Neural progenitor cell (in vitro differentiated cells): ENCODE results near the gene DUS1L. TPM values are rescaled to one million over a fixed set of nuclear protein-coding genes. Genes with fewer than 3 reads are reported as not detected.
"Not testable (repeated sequence)": the region's sequence is repeated elsewhere in the genome, so short reads cannot be mapped to it uniquely, and the experiment has no call there.

Experiments used
- DNase-seq: peaks from one replicate; pipeline ENCODE4 v3.0.0-alpha.2; 2016; ENCODE audit warnings: low spot score
- H2AFZ ChIP-seq: fragments of 200-600 bp; sonication (generic); replicated peaks from 2 replicates; pipeline ENCODE4 v1.6.1; 2016; ENCODE audit warnings: antibody characterized with exemption
- H3F3A ChIP-seq: fragments of 200-600 bp; sonication (generic); 2 replicates; pipeline ENCODE4 v1.6.1; 2016; ENCODE audit warnings: antibody characterized with exemption, low read depth
- H3K27ac ChIP-seq: fragments of 200-600 bp; sonication (generic); 2 replicates; pipeline ENCODE4 v1.5.1; 2016; ENCODE audit warnings: mild to moderate bottlenecking
- H3K27me3 ChIP-seq: fragments of 200-600 bp; sonication (generic); 2 replicates; pipeline ENCODE4 v1.6.1; 2016; ENCODE audit warnings: mild to moderate bottlenecking, moderate library complexity
- H3K36me3 ChIP-seq: fragments of 200-600 bp; sonication (generic); 2 replicates; pipeline ENCODE4 v1.5.1; 2016
- H3K4me1 ChIP-seq: fragments of 200-600 bp; sonication (generic); 2 replicates; pipeline ENCODE4 v1.6.1; 2016; ENCODE audit warnings: mixed run types
- H3K4me2 ChIP-seq: fragments of 200-600 bp; sonication (generic); 2 replicates; pipeline ENCODE4 v1.6.1; 2016
- H3K4me3 ChIP-seq: fragments of 200-600 bp; sonication (generic); 2 replicates; pipeline ENCODE4 v1.5.1; 2016
- H3K79me2 ChIP-seq: fragments of 200-600 bp; sonication (generic); 2 replicates; pipeline ENCODE4 v1.6.1; 2016; ENCODE audit warnings: low read depth
- H3K9ac ChIP-seq: fragments of 200-600 bp; sonication (generic); 2 replicates; pipeline ENCODE4 v1.6.1; 2016
- H3K9me3 ChIP-seq: fragments of 200-600 bp; sonication (generic); 2 replicates; pipeline ENCODE4 v1.5.1; 2016; ENCODE audit warnings: low read depth
- H4K20me1 ChIP-seq: fragments of 200-600 bp; sonication (generic); 2 replicates; pipeline ENCODE4 v1.6.1; 2016; ENCODE audit warnings: low read depth
- H3K27ac Mint-ChIP-seq: 3 replicates; pipeline ENCODE4 v1.8.0; 2021; ENCODE audit warnings: mixed read lengths
- H3K27me3 Mint-ChIP-seq: 2 replicates; pipeline ENCODE4 v1.8.0; 2022; ENCODE audit warnings: low read depth, mild to moderate bottlenecking, inconsistent platforms, moderate library complexity, mixed read lengths; ENCODE audit not compliant: insufficient read depth
- H3K36me3 Mint-ChIP-seq: 3 replicates; pipeline ENCODE4 v1.8.0; 2021; ENCODE audit warnings: mixed read lengths
- H3K4me1 Mint-ChIP-seq: 3 replicates; pipeline ENCODE4 v1.8.0; 2021; ENCODE audit warnings: mixed read lengths
- H3K4me3 Mint-ChIP-seq: 3 replicates; pipeline ENCODE4 v1.8.0; 2021; ENCODE audit warnings: mild to moderate bottlenecking, moderate library complexity, mixed read lengths
- H3K9me3 Mint-ChIP-seq: 3 replicates; pipeline ENCODE4 v1.8.0; 2020; ENCODE audit warnings: mixed read lengths
- EZH2 ChIP-seq: fragments of 200-600 bp; sonication (generic); IDR thresholded peaks from 2 replicates; pipeline ENCODE4 v1.6.1; 2017; ENCODE audit warnings: antibody characterized with exemption, mild to moderate bottlenecking, moderate library complexity
- EZH2phosphoT487 ChIP-seq: fragments of 200-600 bp; sonication (generic); IDR thresholded peaks from 2 replicates; pipeline ENCODE4 v1.6.1; 2017; ENCODE audit warnings: antibody characterized with exemption
- total RNA-seq: library from RNA; depleted of rRNA; stranded (reverse); fragments of >200 nt; gene quantifications from 2 replicates; pipeline ENCODE4 v1.2.3, GENCODE V29; 2015; ENCODE audit warnings: low replicate concordance
- TF ChIP-seq, protein P1 (sequence below): fragments of 200-600 bp; sonication (generic); IDR thresholded peaks from 2 replicates; pipeline ENCODE4 v1.5.1; 2017; ENCODE audit warnings: antibody characterized with exemption, mild to moderate bottlenecking

DUS1L gene
- total RNA-seq, 1 donor from 2014 or later = 54.5 TPM

DNA sequence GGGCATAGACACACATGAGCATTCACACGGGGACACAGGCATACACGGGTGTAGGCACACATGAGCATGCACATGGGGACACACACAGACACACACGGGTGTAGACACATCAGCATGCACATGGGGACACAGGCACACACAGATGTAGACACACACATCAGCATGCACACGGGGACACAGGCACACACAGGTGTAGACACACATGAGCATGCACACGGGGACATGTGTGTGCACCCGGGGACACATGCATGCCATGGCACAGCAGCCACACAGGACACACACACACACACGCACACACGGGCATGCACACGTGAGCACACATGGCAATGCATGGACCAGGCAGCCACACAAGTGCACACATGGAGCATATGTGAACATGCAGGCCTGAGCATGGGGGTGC, 23.0 kb downstream of the DUS1L start:
- no peaks in the 10 kb centered on the region for H3K27me3 ChIP-seq
- H3K4me2 ChIP-seq = no peak overlapping the region
- H3K27me3 Mint-ChIP-seq = peaks cover 12% of the 10 kb centered on the region
- no peaks in the 10 kb centered on the region for H4K20me1 ChIP-seq
- H3K27ac Mint-ChIP-seq = peak overlapping the region; percentile 21
- no peak overlapping the region for H3K27ac ChIP-seq
- H3K4me3 ChIP-seq = no peak overlapping the region
- TF ChIP-seq, protein P1, sequence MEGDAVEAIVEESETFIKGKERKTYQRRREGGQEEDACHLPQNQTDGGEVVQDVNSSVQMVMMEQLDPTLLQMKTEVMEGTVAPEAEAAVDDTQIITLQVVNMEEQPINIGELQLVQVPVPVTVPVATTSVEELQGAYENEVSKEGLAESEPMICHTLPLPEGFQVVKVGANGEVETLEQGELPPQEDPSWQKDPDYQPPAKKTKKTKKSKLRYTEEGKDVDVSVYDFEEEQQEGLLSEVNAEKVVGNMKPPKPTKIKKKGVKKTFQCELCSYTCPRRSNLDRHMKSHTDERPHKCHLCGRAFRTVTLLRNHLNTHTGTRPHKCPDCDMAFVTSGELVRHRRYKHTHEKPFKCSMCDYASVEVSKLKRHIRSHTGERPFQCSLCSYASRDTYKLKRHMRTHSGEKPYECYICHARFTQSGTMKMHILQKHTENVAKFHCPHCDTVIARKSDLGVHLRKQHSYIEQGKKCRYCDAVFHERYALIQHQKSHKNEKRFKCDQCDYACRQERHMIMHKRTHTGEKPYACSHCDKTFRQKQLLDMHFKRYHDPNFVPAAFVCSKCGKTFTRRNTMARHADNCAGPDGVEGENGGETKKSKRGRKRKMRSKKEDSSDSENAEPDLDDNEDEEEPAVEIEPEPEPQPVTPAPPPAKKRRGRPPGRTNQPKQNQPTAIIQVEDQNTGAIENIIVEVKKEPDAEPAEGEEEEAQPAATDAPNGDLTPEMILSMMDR = no peak
- no peak for TF ChIP-seq EZH2phosphoT487
- no peak for TF ChIP-seq EZH2
- no peak for DNase-seq
- peaks cover 5% of the 10 kb centered on the region for H3K36me3 Mint-ChIP-seq
- H3K9me3 Mint-ChIP-seq = peaks cover 9% of the 10 kb centered on the region
- H3F3A ChIP-seq = peaks cover 8% of the 10 kb centered on the region
- H3K36me3 ChIP-seq = no peaks in the 10 kb centered on the region
- no peak overlapping the region for H2AFZ ChIP-seq
- H3K79me2 ChIP-seq = no peaks in the 10 kb centered on the region
- H3K9ac ChIP-seq = no peak overlapping the region
- no peaks in the 10 kb centered on the region for H3K9me3 ChIP-seq
- H3K4me1 Mint-ChIP-seq = peaks cover 27% of the 10 kb centered on the region
- H3K4me3 Mint-ChIP-seq = peak overlapping the region; percentile 33
- H3K4me1 ChIP-seq = no peaks in the 10 kb centered on the region

DNA sequence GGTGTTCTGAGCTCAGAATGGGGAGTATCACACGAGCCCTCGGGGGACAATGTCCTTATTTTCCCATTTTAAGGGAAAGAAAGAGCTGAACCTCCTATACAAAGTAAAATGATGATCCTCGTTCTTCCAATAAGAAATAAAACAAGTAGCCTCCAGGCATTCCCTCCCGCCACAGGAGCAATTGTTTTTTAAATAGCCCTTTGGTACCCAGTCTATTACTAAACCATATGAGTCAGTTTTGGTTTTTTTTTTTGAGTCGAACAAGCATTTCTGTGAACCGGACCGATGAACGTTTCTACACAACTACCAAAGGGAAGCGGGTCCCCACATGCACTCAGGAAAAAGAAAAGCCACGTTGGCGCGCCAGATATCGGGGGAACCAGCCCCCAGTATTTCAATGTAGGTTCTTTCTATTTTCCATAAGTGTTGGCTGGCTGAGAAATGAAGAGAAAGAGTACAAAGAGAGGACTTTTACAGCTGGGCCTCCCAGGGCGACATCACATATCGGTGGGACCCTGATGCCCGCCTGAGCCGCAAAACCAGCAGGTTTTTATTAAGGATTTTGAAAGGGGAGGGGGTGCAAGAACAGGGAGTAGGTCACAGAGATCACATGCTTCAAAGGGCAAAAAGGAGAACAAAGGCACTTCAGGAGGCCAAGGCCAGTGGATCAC, 24.3 kb downstream of the DUS1L start:
- no peak overlapping the region for H3K4me3 Mint-ChIP-seq
- H3K4me1 Mint-ChIP-seq = peaks cover 26% of the 10 kb centered on the region
- H3K27me3 Mint-ChIP-seq = peaks cover 12% of the 10 kb centered on the region
- Histone ChIP-seq H3K9me3 (no peaks in the 10 kb centered on the region), H3K4me1 (peaks cover 5% of the 10 kb centered on the region), H3K27ac (no peak overlapping the region), H4K20me1 (peaks cover 5% of the 10 kb centered on the region), H3K79me2 (no peaks in the 10 kb centered on the region), H2AFZ (no peak overlapping the region), H3K4me3 (no peak overlapping the region), H3K36me3 (no peaks in the 10 kb centered on the region), H3K27me3 (no peaks in the 10 kb centered on the region), H3K4me2 (no peak overlapping the region), H3K9ac (no peak overlapping the region), H3F3A (peaks cover 18% of the 10 kb centered on the region)
- H3K9me3 Mint-ChIP-seq = peaks cover 9% of the 10 kb centered on the region
- TF ChIP-seq EZH2phosphoT487 (no peak), EZH2 (no peak)
- TF ChIP-seq, protein P1 = no peak
- H3K36me3 Mint-ChIP-seq = no peaks in the 10 kb centered on the region
- DNase-seq = no peak
- no peak overlapping the region for H3K27ac Mint-ChIP-seq

DNA sequence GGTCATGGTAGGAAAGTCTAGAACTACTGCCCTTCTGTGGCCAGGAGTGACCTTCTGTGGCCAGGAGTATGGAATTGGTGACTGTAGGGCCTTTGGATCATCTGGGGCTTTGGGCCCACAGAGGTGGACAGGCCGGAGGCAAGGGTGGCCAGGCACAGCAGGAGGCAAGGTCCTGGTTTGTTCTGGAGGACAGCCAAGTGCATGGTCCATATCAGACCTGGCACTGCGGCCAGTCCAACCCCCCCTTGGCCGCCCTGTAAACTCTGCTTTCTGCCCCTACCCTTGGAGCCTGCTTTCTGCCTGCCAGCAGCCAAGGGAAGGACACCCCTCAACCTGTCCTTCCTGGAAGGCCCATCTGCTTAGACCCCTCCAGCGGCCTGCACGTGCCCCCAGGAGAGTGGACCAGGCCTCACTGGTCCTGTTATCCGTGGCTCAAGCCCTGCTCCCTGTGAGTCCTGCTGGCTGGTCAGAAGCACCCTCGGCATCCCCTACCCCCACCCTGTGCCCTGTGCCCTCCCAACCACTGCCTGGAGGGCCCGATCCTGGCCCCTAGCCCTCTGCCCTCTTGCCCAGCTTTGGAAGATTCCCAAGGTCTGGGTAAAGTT, 25.8 kb downstream of the DUS1L start:
- peak overlapping the region; percentile 61 for H3K27ac Mint-ChIP-seq
- Histone ChIP-seq H3K4me1 (peaks cover 7% of the 10 kb centered on the region), H3K27me3 (no peaks in the 10 kb centered on the region), H3K9ac (no peak overlapping the region), H4K20me1 (peaks cover 5% of the 10 kb centered on the region), H2AFZ (no peak overlapping the region), H3K36me3 (no peaks in the 10 kb centered on the region), H3K79me2 (no peaks in the 10 kb centered on the region), H3K27ac (no peak overlapping the region), H3F3A (peaks cover 22% of the 10 kb centered on the region), H3K9me3 (no peaks in the 10 kb centered on the region), H3K4me2 (no peak overlapping the region), H3K4me3 (no peak overlapping the region)
- peaks cover 12% of the 10 kb centered on the region for H3K27me3 Mint-ChIP-seq
- peaks cover 9% of the 10 kb centered on the region for H3K36me3 Mint-ChIP-seq
- no peak for DNase-seq
- no peak overlapping the region for H3K4me3 Mint-ChIP-seq
- no peak for TF ChIP-seq EZH2
- TF ChIP-seq, protein P1 = no peak
- TF ChIP-seq EZH2phosphoT487 = no peak
- peaks cover 9% of the 10 kb centered on the region for H3K9me3 Mint-ChIP-seq
- H3K4me1 Mint-ChIP-seq = peaks cover 29% of the 10 kb centered on the region

DNA sequence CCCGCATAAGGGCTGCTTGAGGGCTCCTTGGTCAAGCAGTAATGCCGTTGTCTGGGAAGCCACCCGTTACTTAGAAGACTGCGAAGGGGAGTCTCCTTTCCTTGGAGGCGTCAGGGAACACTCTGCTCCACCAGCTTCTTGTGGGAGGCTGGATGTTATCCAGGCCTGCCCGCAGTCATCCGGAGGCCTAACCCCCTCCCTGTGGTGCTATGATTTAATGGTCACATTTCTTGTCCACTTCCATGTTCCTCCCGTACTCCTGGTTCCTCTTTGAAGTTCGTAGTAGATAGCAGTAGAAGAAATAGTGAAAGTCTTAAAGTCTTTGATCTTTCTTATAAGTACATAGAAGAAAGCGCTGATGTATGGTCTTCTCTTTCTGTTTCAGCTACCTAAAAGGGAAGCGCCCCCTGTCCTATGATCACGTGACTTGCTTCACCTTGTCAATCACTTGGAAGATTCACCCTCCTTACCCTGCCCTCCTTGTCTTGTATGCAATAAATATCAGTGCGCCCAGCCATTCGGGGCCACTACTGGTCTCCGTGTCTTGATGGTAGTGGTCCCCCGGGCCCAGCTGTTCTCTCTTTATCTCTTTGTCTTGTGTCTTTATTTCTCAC, 26.7 kb downstream of the DUS1L start:
- H3K36me3 ChIP-seq, H3K9me3 Mint-ChIP-seq, H3K4me2 ChIP-seq, H3K27ac Mint-ChIP-seq, DNase-seq, H3K9ac ChIP-seq, H3K27me3 ChIP-seq, H3K27ac ChIP-seq, H3K4me1 ChIP-seq, H3K4me3 ChIP-seq, H2AFZ ChIP-seq, H3K79me2 ChIP-seq, H3K9me3 ChIP-seq: not testable (repeated sequence)
- Mint-ChIP-seq H3K4me1 (peaks cover 32% of the 10 kb centered on the region), H3K27me3 (peaks cover 16% of the 10 kb centered on the region), H3K4me3 (peak overlapping the region; percentile 33), H3K36me3 (peaks cover 11% of the 10 kb centered on the region)
- Histone ChIP-seq H3F3A (peaks cover 27% of the 10 kb centered on the region), H4K20me1 (peaks cover 13% of the 10 kb centered on the region)
